Duodenal mucosa (tissue), 2 donors: ENCODE results near the gene HRCT1.
"Not testable (repeated sequence)": the region's sequence is repeated elsewhere in the genome, so short reads cannot be mapped to it uniquely, and the experiment has no call there.

Source experiments
- H3K27ac ChIP-seq: one replicate; pipeline ENCODE4 v1.7.0; 2013; ENCODE audit warnings: low read depth, low read length
- H3K27me3 ChIP-seq, 2 donors: one replicate each; pipeline ENCODE4 v1.7.0; 2013; ENCODE audit warnings: low read length in 2 of 2, control low read depth in 1 of 2; ENCODE audit not compliant: insufficient read depth in 2 of 2, control insufficient read depth in 1 of 2
- H3K36me3 ChIP-seq, 2 donors: one replicate each; pipeline ENCODE4 v1.7.0; 2013; ENCODE audit warnings: low read length in 2 of 2, control low read depth in 1 of 2; ENCODE audit not compliant: insufficient read depth in 2 of 2, control insufficient read depth in 1 of 2
- H3K4me1 ChIP-seq, 2 donors: one replicate each; pipeline ENCODE4 v1.7.0; 2013; ENCODE audit warnings: low read length in 2 of 2, control low read depth in 1 of 2; ENCODE audit not compliant: insufficient read depth in 2 of 2, control insufficient read depth in 1 of 2
- H3K4me3 ChIP-seq, 2 donors: one replicate each; pipeline ENCODE4 v1.7.0; 2013; ENCODE audit warnings: low read length in 2 of 2, low read depth in 1 of 2
- H3K9ac ChIP-seq, 2 donors: one replicate each; pipeline ENCODE4 v1.7.0; 2013; ENCODE audit warnings: low read length in 2 of 2, low read depth in 1 of 2
- H3K9me3 ChIP-seq, 2 donors: one replicate each; pipeline ENCODE4 v1.7.0; 2013; ENCODE audit warnings: low read length in 2 of 2, control low read depth in 1 of 2; ENCODE audit not compliant: control insufficient read depth in 1 of 2

HRCT1 gene

DNA sequence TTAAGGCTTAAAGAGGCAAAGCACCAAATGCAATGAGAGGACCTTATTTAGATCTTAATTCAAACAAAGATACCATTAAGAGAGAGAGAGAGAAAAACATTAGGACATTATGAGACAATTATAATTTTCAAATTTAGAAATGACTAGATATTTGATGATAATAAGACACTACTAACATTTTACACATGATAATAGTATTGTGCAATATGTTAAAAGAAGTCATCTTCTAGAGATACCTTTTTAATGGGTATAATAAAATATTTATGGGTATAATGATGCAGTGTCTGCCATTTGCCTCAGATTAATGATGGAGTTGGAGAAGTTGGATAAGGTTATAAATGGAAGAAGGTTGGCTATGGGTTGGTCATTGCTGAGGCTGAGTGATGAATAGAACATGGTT is 24.5 kb downstream of the HRCT1 start:
- Histone ChIP-seq H3K4me3 (no peak overlapping the region), H3K27ac (no peak overlapping the region)

DNA sequence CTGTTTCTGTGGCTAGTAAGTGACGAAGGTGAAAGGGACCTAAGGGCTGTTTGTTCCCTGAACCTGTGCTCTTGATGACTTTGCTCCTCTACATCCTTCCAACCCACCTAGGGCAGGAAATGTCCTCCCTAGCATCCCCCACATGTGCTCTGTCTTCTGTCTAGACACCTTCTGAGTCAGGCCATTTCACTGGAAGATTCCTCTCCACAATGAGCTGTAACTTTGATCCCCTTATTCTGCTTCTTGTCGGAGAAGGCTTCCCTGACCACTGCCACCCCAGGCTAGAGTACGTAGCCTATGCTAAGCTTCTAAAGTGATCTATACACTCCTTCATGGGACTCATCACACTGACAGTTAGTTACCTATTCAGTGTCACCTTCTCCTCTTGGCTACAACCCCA is 25.0 kb downstream of the HRCT1 start:
- no peaks in the 10 kb centered on the region for H3K27me3 ChIP-seq
- no peak overlapping the region for H3K27ac ChIP-seq

More for the DNA sequence above, 24.5 kb downstream of the HRCT1 start:
- H3K9me3 ChIP-seq: no peaks in the 10 kb centered on the region
- H3K36me3 ChIP-seq: no peaks in the 10 kb centered on the region
- no peaks in the 10 kb centered on the region for H3K27me3 ChIP-seq
- H3K4me1 ChIP-seq: no peaks in the 10 kb centered on the region
- no peak overlapping the region for H3K9ac ChIP-seq

DNA sequence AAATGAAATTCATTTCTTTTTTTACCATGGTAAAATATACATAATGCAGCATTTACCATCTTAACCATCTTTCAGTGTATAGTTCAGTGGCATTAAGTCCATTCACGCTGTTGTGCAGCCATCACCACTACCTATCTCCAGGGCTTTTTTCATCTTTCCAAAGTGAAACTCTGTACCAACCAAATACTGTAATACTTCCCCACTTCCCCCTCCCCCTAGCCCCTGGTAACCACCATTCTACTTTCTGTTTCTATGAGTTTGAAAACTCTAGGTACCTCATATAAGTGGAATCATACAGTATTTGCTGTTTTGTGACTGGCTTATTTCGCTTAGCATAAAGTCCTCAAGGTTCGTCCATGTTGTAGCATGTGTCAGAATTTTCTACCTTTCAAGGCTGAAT is 26.7 kb downstream of the HRCT1 start:
- no peaks in the 10 kb centered on the region for H3K36me3 ChIP-seq
- H3K27me3 ChIP-seq: no peaks in the 10 kb centered on the region
- H3K9ac ChIP-seq: no peak overlapping the region
- no peak overlapping the region for H3K27ac ChIP-seq
- H3K9me3 ChIP-seq: no peaks in the 10 kb centered on the region
- H3K4me1 ChIP-seq: no peaks in the 10 kb centered on the region
- H3K4me3 ChIP-seq: no peak overlapping the region

More for the DNA sequence above, 25.0 kb downstream of the HRCT1 start:
- Histone ChIP-seq H3K4me1 (no peaks in the 10 kb centered on the region), H3K4me3 (no peak overlapping the region), H3K9ac (no peak overlapping the region), H3K9me3 (no peaks in the 10 kb centered on the region), H3K36me3 (no peaks in the 10 kb centered on the region)

DNA sequence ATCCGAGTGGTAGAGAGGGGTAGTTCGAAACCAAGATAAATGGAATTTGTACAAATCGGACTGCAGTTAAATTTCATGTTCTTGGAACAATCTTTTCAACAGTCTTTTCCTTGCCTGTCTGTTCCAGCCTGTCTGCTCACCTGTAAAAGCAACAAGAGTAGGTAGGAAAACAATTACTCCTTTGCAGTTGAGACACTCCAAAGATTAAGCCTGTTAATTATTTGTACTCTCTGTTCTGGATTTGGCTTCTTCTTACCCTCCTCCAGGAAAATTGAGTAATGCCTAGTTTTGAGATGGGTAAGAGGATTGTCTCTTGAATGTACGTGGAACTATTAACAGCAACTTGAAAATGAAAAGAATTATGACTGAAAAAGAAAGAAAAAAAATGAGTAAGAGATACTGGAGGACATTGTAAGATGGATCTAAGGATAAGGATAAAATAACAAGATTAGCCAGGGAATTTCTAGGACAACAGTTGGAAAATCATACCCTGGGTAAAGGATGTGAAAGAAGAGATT is 27.6 kb downstream of the HRCT1 start:
- no peaks in the 10 kb centered on the region for H3K27me3 ChIP-seq
- no peak overlapping the region for H3K9ac ChIP-seq
- no peaks in the 10 kb centered on the region for H3K4me1 ChIP-seq
- no peak overlapping the region for H3K4me3 ChIP-seq
- no peaks in the 10 kb centered on the region for H3K36me3 ChIP-seq
- H3K27ac ChIP-seq: no peak overlapping the region
- H3K9me3 ChIP-seq: no peaks in the 10 kb centered on the region

DNA sequence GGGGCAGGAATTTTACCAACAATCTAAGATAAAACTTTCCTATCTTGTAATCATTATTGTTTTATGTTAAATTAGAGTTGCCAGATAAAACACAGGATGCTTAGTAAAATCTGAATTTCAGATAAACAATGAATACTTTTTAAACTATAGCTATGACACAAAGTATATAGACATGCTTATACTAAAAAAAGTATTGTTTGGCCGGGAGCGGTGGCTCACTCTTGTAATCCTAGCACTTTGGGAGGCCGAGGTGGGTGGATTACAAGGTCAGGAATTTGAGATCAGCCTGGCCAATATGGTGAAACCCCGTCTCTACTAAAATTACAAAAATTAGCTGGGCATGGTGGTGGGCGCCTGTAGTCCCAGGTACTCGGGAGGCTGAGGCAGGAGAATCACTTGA is 28.1 kb downstream of the HRCT1 start:
- H3K4me3 ChIP-seq, H3K9ac ChIP-seq, H3K27ac ChIP-seq, H3K36me3 ChIP-seq, H3K4me1 ChIP-seq, H3K9me3 ChIP-seq, H3K27me3 ChIP-seq: not testable (repeated sequence)

- no peaks in the 10 kb centered on the region for H3K27me3 ChIP-seq
- no peak overlapping the region for H3K9ac ChIP-seq
- no peak overlapping the region for H3K4me3 ChIP-seq
- H3K9me3 ChIP-seq: no peaks in the 10 kb centered on the region
- no peaks in the 10 kb centered on the region for H3K36me3 ChIP-seq
- peaks cover 6 to 8% of the 10 kb centered on the region in 2 donors for H3K4me1 ChIP-seq
- no peak overlapping the region for H3K27ac ChIP-seq
These were observed 29.3 kb downstream of the HRCT1 start for GRCh38 chr9:35935261-35935660.

DNA sequence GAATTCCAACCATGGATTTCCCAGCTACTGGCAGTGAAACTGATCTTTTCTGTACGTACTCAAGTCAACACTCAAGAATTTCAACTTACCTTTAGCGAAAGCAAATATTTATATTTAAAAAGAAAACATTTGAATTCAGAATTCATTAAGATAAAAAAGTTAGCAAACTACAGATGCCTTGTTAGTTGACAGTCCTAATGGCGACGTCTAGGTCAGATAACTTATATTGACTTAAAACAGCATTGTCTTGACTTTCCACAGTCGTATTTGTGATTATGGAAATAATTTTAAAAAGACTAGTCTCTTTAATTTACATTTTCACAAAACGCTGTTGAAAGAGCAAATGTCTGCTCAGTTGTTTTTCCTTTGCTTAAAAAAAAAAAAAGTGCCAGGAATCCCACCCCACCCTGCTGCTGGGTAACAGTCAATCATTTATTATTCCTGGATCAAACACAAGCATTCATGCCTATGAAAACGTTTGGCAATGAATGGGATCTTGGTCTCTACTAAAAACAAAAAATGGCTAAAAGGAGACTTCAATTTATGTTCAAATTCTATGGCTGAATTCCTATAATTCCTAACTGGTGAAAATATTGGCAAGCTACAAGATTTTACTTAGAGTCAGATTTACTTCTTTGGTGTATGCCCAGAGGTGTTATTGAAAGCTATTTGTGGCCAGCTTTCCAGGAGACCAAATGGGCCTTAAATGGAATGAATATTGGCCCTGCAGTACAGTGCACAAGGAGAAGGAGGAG is 29.9 kb downstream of the HRCT1 start:
- Histone ChIP-seq H3K4me3 (no peak overlapping the region), H3K9ac (no peak overlapping the region), H3K36me3 (no peaks in the 10 kb centered on the region), H3K9me3 (no peaks in the 10 kb centered on the region), H3K4me1 (peaks cover 13 to 14% of the 10 kb centered on the region in 2 donors), H3K27ac (no peak overlapping the region), H3K27me3 (no peaks in the 10 kb centered on the region)

DNA sequence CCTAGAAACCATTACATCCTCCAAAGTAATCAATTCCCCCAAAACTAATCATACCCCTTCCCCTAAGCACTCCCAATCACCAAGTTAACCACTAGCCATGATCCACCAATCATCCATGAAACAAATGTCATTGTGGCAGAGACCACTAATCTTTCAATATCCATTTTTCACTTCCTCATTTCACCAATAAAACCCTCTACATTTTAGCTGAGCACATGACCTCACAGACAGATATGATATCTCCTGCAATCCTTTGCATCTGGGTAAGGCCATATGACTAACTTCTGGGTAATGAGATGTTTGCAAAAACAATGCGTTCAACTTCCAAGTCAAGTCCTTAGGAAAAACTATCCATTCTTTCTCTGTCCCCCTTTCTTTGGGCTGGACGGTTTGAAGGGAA is 31.2 kb downstream of the HRCT1 start:
- H3K36me3 ChIP-seq: no peaks in the 10 kb centered on the region
- no peak overlapping the region for H3K27ac ChIP-seq
- H3K4me3 ChIP-seq: no peak overlapping the region
- peaks cover 20% of the 10 kb centered on the region in 2 donors for H3K4me1 ChIP-seq
- H3K9ac ChIP-seq: no peak overlapping the region
- H3K9me3 ChIP-seq: no peaks in the 10 kb centered on the region
- no peaks in the 10 kb centered on the region for H3K27me3 ChIP-seq

- Histone ChIP-seq H3K27me3 (no peaks in the 10 kb centered on the region), H3K4me1 (peaks cover 20% of the 10 kb centered on the region in 2 donors), H3K9ac (no peak overlapping the region), H3K27ac (no peak overlapping the region), H3K9me3 (no peaks in the 10 kb centered on the region), H3K36me3 (no peaks in the 10 kb centered on the region), H3K4me3 (no peak overlapping the region)
These were observed 32.7 kb downstream of the HRCT1 start for GRCh38 chr9:35938474-35939356.

- H3K4me3 ChIP-seq: no peak overlapping the region
- H3K27ac ChIP-seq: no peak overlapping the region
- no peaks in the 10 kb centered on the region for H3K36me3 ChIP-seq
- no peaks in the 10 kb centered on the region for H3K9me3 ChIP-seq
- no peaks in the 10 kb centered on the region for H3K27me3 ChIP-seq
- H3K9ac ChIP-seq: no peak overlapping the region
- peaks cover 20 to 24% of the 10 kb centered on the region in 2 donors for H3K4me1 ChIP-seq
These were observed 33.8 kb downstream of the HRCT1 start for GRCh38 chr9:35939679-35940250.
